Neural cell (in vitro differentiated cells): Measurements from ENCODE around the gene ART5. TPM values are rescaled to one million over a fixed set of nuclear protein-coding genes. Genes with fewer than 3 reads are reported as not detected.
"Not testable (repeated sequence)": the region's sequence is repeated elsewhere in the genome, so short reads cannot be mapped to it uniquely, and the experiment has no call there.

Source experiments
- H2AFZ ChIP-seq: fragments of 200-600, 300-800 bp; sonication (generic), shearing (Covaris generic); 2 replicates; pipeline ENCODE4 v1.6.0; 2014; ENCODE audit warnings: low read depth, mild to moderate bottlenecking, antibody characterized with exemption, low read length, moderate library complexity
- H3F3A ChIP-seq: fragments of 200-600 bp; shearing (Covaris generic); 2 replicates; pipeline ENCODE4 v1.6.1; 2016; ENCODE audit warnings: mild to moderate bottlenecking, moderate library complexity, mixed read lengths, antibody characterized with exemption, low read length; ENCODE audit not compliant: insufficient read depth, poor library complexity, severe bottlenecking
- H3K27ac ChIP-seq: fragments of 200-600, 300-800 bp; sonication (generic), shearing (Covaris generic); 2 replicates; pipeline ENCODE4 v1.5.1; 2014; ENCODE audit warnings: mild to moderate bottlenecking, low read length, moderate library complexity
- H3K27me3 ChIP-seq: fragments of 300-800, 200-600 bp; sonication (generic), shearing (Covaris generic); 2 replicates; pipeline ENCODE4 v1.6.0; 2014; ENCODE audit warnings: mild to moderate bottlenecking, low read depth, low read length, moderate library complexity; ENCODE audit not compliant: insufficient read depth
- H3K36me3 ChIP-seq: fragments of 300-800, 200-600 bp; sonication (generic), shearing (Covaris generic); 2 replicates; pipeline ENCODE4 v1.5.1; 2014; ENCODE audit warnings: mild to moderate bottlenecking, antibody characterized with exemption, low read length, moderate library complexity; ENCODE audit not compliant: insufficient read depth
- H3K4me2 ChIP-seq: fragments of 300-800, 200-600 bp; sonication (generic), shearing (Covaris generic); 2 replicates; pipeline ENCODE4 v1.6.0; 2014; ENCODE audit warnings: mild to moderate bottlenecking, low read length
- H3K4me3 ChIP-seq: fragments of 300-800, 200-600 bp; sonication (generic), shearing (Covaris generic); 2 replicates; pipeline ENCODE4 v1.5.1; 2014; ENCODE audit warnings: mild to moderate bottlenecking, low read length, moderate library complexity
- H3K79me2 ChIP-seq: fragments of 200-600 bp; shearing (Covaris generic); replicated peaks from 2 replicates; pipeline ENCODE4 v1.6.0; 2014; ENCODE audit warnings: mild to moderate bottlenecking, low read length, moderate library complexity; ENCODE audit not compliant: insufficient read depth
- H3K9ac ChIP-seq: fragments of 300-800, 200-600 bp; sonication (generic), shearing (Covaris generic); 2 replicates; pipeline ENCODE4 v1.6.1; 2016; ENCODE audit warnings: mild to moderate bottlenecking, low read length, mixed read lengths
- H3K9me2 ChIP-seq: fragments of 200-600 bp; shearing (Covaris generic); 2 replicates; pipeline ENCODE4 v1.6.1; 2016; ENCODE audit warnings: mild to moderate bottlenecking, low read length, mixed read lengths; ENCODE audit not compliant: insufficient read depth
- H3K9me3 ChIP-seq: fragments of 200-600, 300-800 bp; sonication (generic), shearing (Covaris generic); 2 replicates; pipeline ENCODE4 v1.6.1; 2016; ENCODE audit warnings: mild to moderate bottlenecking, mixed run types, low read length, moderate library complexity, mixed read lengths
- H4K20me1 ChIP-seq: fragments of 200-600 bp; shearing (Covaris generic); 2 replicates; pipeline ENCODE4 v1.6.1; 2016; ENCODE audit warnings: mild to moderate bottlenecking, mixed run types; ENCODE audit not compliant: insufficient read depth
- EP300 ChIP-seq: fragments of 450-650 bp; conservative IDR thresholded peaks from 2 replicates; pipeline ENCODE4 v1.6.1; 2014; ENCODE audit warnings: antibody characterized with exemption, mild to moderate bottlenecking, moderate library complexity; ENCODE audit not compliant: poor library complexity, severe bottlenecking
- EZH2 ChIP-seq: fragments of 200-600, 300-800 bp; shearing (Covaris generic), sonication (generic); IDR thresholded peaks from 2 replicates; pipeline ENCODE4 v1.6.1; 2014; ENCODE audit warnings: antibody characterized with exemption, low read length, borderline replicate concordance, mild to moderate bottlenecking; ENCODE audit not compliant: insufficient read depth, poor library complexity, severe bottlenecking
- MXI1 ChIP-seq: fragments of 450-650 bp; conservative IDR thresholded peaks from 2 replicates; pipeline ENCODE4 v1.6.1; 2014; ENCODE audit warnings: antibody characterized with exemption, mild to moderate bottlenecking; ENCODE audit not compliant: poor library complexity, severe bottlenecking
- POLR2AphosphoS5 ChIP-seq: IDR thresholded peaks from 2 replicates; pipeline ENCODE4 v1.6.1; 2012
- RAD21 ChIP-seq: fragments of 450-650 bp; conservative IDR thresholded peaks from 2 replicates; pipeline ENCODE4 v1.6.1; 2014; ENCODE audit warnings: antibody characterized with exemption, mild to moderate bottlenecking, moderate library complexity
- SMC3 ChIP-seq: fragments of 450-650 bp; conservative IDR thresholded peaks from 2 replicates; pipeline ENCODE4 v1.6.1; 2014; ENCODE audit warnings: antibody characterized with exemption, mild to moderate bottlenecking, moderate library complexity; ENCODE audit not compliant: poor library complexity
- TAF1 ChIP-seq: IDR thresholded peaks from 2 replicates; pipeline ENCODE4 v1.6.1; 2012; ENCODE audit warnings: low read depth
- polyA plus RNA-seq: library from polyadenylated mRNA; depleted of rRNA; stranded (reverse); fragments of >200 nt; gene quantifications from 2 replicates; pipeline ENCODE4 v1.2.3, GENCODE V29; 2014
- TF ChIP-seq, protein P1 (sequence below): fragments of 450-650 bp; IDR thresholded peaks from 2 replicates; pipeline ENCODE4 v1.5.1; 2014; ENCODE audit warnings: antibody characterized with exemption, mild to moderate bottlenecking, moderate library complexity; ENCODE audit not compliant: poor library complexity, severe bottlenecking
- TF ChIP-seq, protein P2 (sequence below): IDR thresholded peaks from 2 replicates; pipeline ENCODE4 v1.6.1; 2012; ENCODE audit warnings: borderline replicate concordance

Gene ART5
- polyA plus RNA-seq, 1 donor from 2014 or later: not detected

DNA sequence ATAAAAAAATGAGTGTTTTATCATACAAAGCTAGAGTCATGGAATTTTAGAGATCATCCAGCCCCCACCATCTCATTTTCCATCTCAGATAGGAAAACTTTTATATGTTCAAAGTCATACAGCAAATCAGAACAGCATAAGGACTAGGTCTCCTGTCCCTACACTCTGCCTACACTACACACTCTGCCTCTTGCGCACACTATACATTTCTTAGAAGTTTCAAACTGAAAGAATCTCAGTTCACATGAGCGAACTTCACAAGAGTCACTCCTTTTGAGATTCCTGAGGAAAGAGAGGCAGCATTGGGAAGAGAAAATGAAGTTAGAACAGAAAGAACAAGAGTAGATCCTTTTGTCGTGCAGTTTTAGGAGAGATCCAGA lies 36.5 kb downstream of the ART5 start:
- Histone ChIP-seq H3K36me3 (no peaks in the 10 kb centered on the region), H3K9ac (no peak overlapping the region), H2AFZ (no peak overlapping the region), H3F3A (no peaks in the 10 kb centered on the region), H3K27me3 (no peaks in the 10 kb centered on the region), H4K20me1 (no peaks in the 10 kb centered on the region), H3K9me2 (no peaks in the 10 kb centered on the region), H3K4me3 (no peak overlapping the region), H3K79me2 (no peaks in the 10 kb centered on the region), H3K4me2 (no peak overlapping the region), H3K9me3 (no peaks in the 10 kb centered on the region), H3K27ac (no peak overlapping the region)
- TF ChIP-seq EP300 (no peak), MXI1 (no peak), RAD21 (no peak), TAF1 (no peak), SMC3 (no peak), POLR2AphosphoS5 (no peak), EZH2 (no peak)
- TF ChIP-seq, protein P1, sequence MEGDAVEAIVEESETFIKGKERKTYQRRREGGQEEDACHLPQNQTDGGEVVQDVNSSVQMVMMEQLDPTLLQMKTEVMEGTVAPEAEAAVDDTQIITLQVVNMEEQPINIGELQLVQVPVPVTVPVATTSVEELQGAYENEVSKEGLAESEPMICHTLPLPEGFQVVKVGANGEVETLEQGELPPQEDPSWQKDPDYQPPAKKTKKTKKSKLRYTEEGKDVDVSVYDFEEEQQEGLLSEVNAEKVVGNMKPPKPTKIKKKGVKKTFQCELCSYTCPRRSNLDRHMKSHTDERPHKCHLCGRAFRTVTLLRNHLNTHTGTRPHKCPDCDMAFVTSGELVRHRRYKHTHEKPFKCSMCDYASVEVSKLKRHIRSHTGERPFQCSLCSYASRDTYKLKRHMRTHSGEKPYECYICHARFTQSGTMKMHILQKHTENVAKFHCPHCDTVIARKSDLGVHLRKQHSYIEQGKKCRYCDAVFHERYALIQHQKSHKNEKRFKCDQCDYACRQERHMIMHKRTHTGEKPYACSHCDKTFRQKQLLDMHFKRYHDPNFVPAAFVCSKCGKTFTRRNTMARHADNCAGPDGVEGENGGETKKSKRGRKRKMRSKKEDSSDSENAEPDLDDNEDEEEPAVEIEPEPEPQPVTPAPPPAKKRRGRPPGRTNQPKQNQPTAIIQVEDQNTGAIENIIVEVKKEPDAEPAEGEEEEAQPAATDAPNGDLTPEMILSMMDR: no peak
- TF ChIP-seq, protein P2, sequence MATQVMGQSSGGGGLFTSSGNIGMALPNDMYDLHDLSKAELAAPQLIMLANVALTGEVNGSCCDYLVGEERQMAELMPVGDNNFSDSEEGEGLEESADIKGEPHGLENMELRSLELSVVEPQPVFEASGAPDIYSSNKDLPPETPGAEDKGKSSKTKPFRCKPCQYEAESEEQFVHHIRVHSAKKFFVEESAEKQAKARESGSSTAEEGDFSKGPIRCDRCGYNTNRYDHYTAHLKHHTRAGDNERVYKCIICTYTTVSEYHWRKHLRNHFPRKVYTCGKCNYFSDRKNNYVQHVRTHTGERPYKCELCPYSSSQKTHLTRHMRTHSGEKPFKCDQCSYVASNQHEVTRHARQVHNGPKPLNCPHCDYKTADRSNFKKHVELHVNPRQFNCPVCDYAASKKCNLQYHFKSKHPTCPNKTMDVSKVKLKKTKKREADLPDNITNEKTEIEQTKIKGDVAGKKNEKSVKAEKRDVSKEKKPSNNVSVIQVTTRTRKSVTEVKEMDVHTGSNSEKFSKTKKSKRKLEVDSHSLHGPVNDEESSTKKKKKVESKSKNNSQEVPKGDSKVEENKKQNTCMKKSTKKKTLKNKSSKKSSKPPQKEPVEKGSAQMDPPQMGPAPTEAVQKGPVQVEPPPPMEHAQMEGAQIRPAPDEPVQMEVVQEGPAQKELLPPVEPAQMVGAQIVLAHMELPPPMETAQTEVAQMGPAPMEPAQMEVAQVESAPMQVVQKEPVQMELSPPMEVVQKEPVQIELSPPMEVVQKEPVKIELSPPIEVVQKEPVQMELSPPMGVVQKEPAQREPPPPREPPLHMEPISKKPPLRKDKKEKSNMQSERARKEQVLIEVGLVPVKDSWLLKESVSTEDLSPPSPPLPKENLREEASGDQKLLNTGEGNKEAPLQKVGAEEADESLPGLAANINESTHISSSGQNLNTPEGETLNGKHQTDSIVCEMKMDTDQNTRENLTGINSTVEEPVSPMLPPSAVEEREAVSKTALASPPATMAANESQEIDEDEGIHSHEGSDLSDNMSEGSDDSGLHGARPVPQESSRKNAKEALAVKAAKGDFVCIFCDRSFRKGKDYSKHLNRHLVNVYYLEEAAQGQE: no peak

DNA sequence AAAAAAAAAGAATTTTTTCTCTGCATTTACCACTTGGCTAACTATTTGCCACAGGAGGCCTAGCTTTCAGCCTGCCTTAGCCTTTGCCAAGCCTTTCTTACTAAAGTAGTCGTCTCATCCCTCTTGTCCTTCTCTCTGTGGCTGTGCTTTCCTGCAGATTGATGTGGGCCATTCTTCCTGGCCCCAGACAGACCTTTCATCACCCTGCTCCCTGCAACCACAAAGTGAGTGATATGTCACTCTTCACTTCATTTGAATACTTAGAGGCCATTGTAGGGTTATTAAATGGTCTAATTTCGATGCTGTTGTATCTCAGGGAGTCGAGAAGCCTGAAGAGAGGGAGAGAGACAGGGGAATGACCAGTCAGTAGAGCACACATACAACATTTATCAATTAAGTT lies 37.6 kb downstream of the ART5 start:
- Histone ChIP-seq H3K79me2 (no peaks in the 10 kb centered on the region), H3K27ac (no peak overlapping the region), H3K4me3 (no peak overlapping the region), H3K9me2 (no peaks in the 10 kb centered on the region), H3K36me3 (no peaks in the 10 kb centered on the region), H3K27me3 (no peaks in the 10 kb centered on the region), H3F3A (no peaks in the 10 kb centered on the region), H2AFZ (no peak overlapping the region), H4K20me1 (no peaks in the 10 kb centered on the region), H3K9ac (no peak overlapping the region), H3K9me3 (no peaks in the 10 kb centered on the region), H3K4me2 (no peak overlapping the region)
- TF ChIP-seq POLR2AphosphoS5: no peak
- no peak for TF ChIP-seq SMC3
- no peak for TF ChIP-seq RAD21
- TF ChIP-seq EZH2: no peak
- TF ChIP-seq MXI1: no peak
- no peak for TF ChIP-seq EP300
- TF ChIP-seq, protein P1: no peak
- TF ChIP-seq, protein P2: no peak
- TF ChIP-seq TAF1: no peak

DNA sequence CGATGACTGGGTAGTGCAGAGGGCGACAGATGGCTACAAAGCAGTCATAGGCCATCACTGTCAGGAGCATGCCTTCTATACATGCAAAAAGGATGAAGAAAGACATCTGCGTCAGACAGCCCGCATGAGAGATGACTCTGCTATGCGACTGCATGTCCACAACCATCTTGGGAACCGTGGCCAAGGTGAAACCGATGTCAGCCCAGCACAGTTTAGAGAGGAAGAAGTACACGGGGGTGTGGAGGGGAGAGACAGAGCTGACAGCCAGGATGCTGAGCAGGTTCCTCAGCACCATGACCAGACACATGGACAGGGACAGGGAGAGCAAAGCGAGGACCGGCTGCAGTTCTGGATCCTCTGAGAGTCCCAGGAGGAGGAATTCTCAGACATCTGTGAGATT lies 41.6 kb downstream of the ART5 start:
- H3K9me3 ChIP-seq, H3K9me2 ChIP-seq, H3K4me2 ChIP-seq, H3K9ac ChIP-seq, H3K4me3 ChIP-seq, H4K20me1 ChIP-seq, H2AFZ ChIP-seq, H3K27ac ChIP-seq, H3K36me3 ChIP-seq, H3F3A ChIP-seq, H3K79me2 ChIP-seq, H3K27me3 ChIP-seq: not testable (repeated sequence)
